ENCODE data around the gene GSTT4.
"Not testable (repeated sequence)": the region's sequence is repeated elsewhere in the genome, so short reads cannot be mapped to it uniquely, and the experiment has no call there.

Gene GSTT4

GRCh38 chr22:24049211-24049610, 44.0 kb upstream of the GSTT4 start:
- DNase-seq: no peak
- no peak overlapping the region for H3K27ac ChIP-seq
- peaks cover 67% of the 10 kb centered on the region for H3K36me3 ChIP-seq
- H3K4me3 ChIP-seq (ENCODE audit: low read depth, low read length): no peak overlapping the region
- no peak for TF ChIP-seq CTCF (IDR thresholded peaks at IDR 0.05; ENCODE audit: low read depth, low read length)
- no peaks in the 10 kb centered on the region for H3K9me3 ChIP-seq (ENCODE audit: severe bottlenecking)
- H3K27me3 ChIP-seq (ENCODE audit: insufficient read depth, low read depth, severe bottlenecking): no peaks in the 10 kb centered on the region

- TF ChIP-seq CTCF (IDR thresholded peaks at IDR 0.05; ENCODE audit: low read depth, low read length): no peak
Measured at GRCh38 chr22:24046024-24046423, 40.8 kb upstream of the GSTT4 start.

GRCh38 chr22:24043958-24044357, 38.7 kb upstream of the GSTT4 start:
- TF ChIP-seq CTCF (IDR thresholded peaks at IDR 0.05; ENCODE audit: low read depth, low read length): no peak
- DNase-seq: no peak
- Histone ChIP-seq H3K27me3 (ENCODE audit: insufficient read depth, low read depth, severe bottlenecking) (no peaks in the 10 kb centered on the region), H3K9me3 (ENCODE audit: severe bottlenecking) (no peaks in the 10 kb centered on the region), H3K27ac (no peak overlapping the region), H3K4me3 (ENCODE audit: low read depth, low read length) (no peak overlapping the region), H3K36me3 (peaks cover 76% of the 10 kb centered on the region)

More at GRCh38 chr22:24046024-24046423, 40.8 kb upstream of the GSTT4 start:
- H3K4me3 ChIP-seq (ENCODE audit: low read depth, low read length): no peak overlapping the region
- no peaks in the 10 kb centered on the region for H3K27me3 ChIP-seq (ENCODE audit: insufficient read depth, low read depth, severe bottlenecking)
- H3K36me3 ChIP-seq: peaks cover 76% of the 10 kb centered on the region
- H3K27ac ChIP-seq: no peak overlapping the region
- DNase-seq: no peak
- no peaks in the 10 kb centered on the region for H3K9me3 ChIP-seq (ENCODE audit: severe bottlenecking)

- H3K9me3 ChIP-seq (ENCODE audit: severe bottlenecking); H3K27ac ChIP-seq; H3K4me3 ChIP-seq (ENCODE audit: low read depth, low read length); DNase-seq; H3K27me3 ChIP-seq (ENCODE audit: insufficient read depth, low read depth, severe bottlenecking): not testable (repeated sequence)
- H3K36me3 ChIP-seq: peaks cover 77% of the 10 kb centered on the region
Measured at GRCh38 chr22:24043465-24043864, 38.2 kb upstream of the GSTT4 start.

- DNase-seq: no peak
- peaks cover 80% of the 10 kb centered on the region for H3K36me3 ChIP-seq
- TF ChIP-seq CTCF (IDR thresholded peaks at IDR 0.05; ENCODE audit: low read depth, low read length): no peak
Measured at GRCh38 chr22:24040946-24041345, 35.7 kb upstream of the GSTT4 start.

GRCh38 chr22:24039046-24039445, 33.8 kb upstream of the GSTT4 start:
- DNase-seq: no peak
- Histone ChIP-seq H3K27me3 (ENCODE audit: insufficient read depth, low read depth, severe bottlenecking) (no peaks in the 10 kb centered on the region), H3K4me3 (ENCODE audit: low read depth, low read length) (no peak overlapping the region), H3K9me3 (ENCODE audit: severe bottlenecking) (no peaks in the 10 kb centered on the region), H3K27ac (no peak overlapping the region), H3K36me3 (peaks cover 69% of the 10 kb centered on the region)
- TF ChIP-seq CTCF (IDR thresholded peaks at IDR 0.05; ENCODE audit: low read depth, low read length): no peak

More at GRCh38 chr22:24040946-24041345, 35.7 kb upstream of the GSTT4 start:
- H3K4me3 ChIP-seq (ENCODE audit: low read depth, low read length): no peak overlapping the region
- no peaks in the 10 kb centered on the region for H3K9me3 ChIP-seq (ENCODE audit: severe bottlenecking)
- H3K27ac ChIP-seq: no peak overlapping the region
- no peaks in the 10 kb centered on the region for H3K27me3 ChIP-seq (ENCODE audit: insufficient read depth, low read depth, severe bottlenecking)
